ENCODE results near the gene RTL1.

GRCh38 chr14:100879194-100879593 lies 24.3 kb downstream of the RTL1 start:
- TF ChIP-seq GATA2 (IDR thresholded peaks at IDR 0.05; ENCODE audit: low read depth, low read length) (no peak), GATA3 (IDR thresholded peaks at IDR 0.05; ENCODE audit: low read depth, low read length) (no peak)

All from SH-SY5Y (cell line).